ENCODE measurements around the gene CERS5.

CERS5 gene

DNA sequence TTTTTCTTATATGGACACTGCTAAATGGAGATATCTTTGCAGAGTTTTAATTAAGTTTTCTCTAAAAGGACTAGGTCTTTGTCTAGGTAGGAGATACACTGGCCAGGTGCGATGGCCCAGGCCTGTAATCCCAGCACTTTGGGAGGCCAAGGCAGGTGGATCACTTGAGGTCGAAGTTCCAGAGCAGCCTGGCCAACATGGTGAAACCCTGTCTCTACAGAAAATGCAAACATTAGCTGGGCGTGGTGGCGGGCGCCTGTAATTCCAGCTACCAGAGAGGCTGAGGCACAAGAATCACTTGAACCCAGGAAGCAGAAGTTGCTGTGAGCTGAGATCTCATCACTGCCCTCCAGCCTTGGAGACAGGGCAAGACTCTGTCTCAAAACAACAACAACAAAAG, 17.1 kb upstream of the CERS5 start:
- Histone ChIP-seq H3K4me3 (no peak overlapping the region), H3K27ac (no peak overlapping the region), H3K36me3 (ENCODE audit: insufficient read depth, low read length) (peaks cover 30% of the 10 kb centered on the region), H3K9ac (ENCODE audit: insufficient read length) (no peak overlapping the region), H3K9me3 (ENCODE audit: low read depth, low read length) (no peaks in the 10 kb centered on the region)
- DNase-seq (ENCODE audit: low read depth, low spot score): no peak
- TF ChIP-seq FOXP2 (optimal IDR thresholded peaks at IDR 0.05; ENCODE audit: control extremely low read depth, extremely low read length, insufficient read depth) (no peak), EZH2 (IDR thresholded peaks at IDR 0.05) (no peak), POLR2AphosphoS5 (IDR thresholded peaks at IDR 0.05; ENCODE audit: borderline replicate concordance, low read depth, low read length) (no peak)

DNA sequence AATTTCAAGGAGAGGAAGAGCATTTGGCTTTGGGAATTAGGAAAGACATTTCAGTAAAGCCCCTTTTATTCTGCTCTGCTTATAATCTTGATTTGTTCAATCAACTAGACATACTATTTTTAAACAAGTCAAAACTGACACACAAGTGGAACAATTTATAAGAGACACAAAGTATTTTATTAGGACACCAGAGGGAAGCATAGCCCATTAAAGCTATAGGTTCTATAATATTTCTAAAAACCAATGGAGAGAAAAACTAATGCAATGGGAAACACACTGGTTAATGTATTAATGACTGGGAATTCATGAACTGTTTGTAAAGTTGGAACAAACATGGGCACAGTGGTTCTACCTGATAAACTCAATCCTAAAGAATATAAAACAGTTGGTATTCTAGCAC, 15.3 kb upstream of the CERS5 start:
- H3K9ac ChIP-seq (ENCODE audit: insufficient read length): no peak overlapping the region
- no peak for DNase-seq (ENCODE audit: low read depth, low spot score)
- no peak overlapping the region; the same call in 1 of the 2 replicates for H3K27ac ChIP-seq
- TF ChIP-seq EZH2 (IDR thresholded peaks at IDR 0.05): no peak
- no peak for TF ChIP-seq FOXP2 (optimal IDR thresholded peaks at IDR 0.05; ENCODE audit: control extremely low read depth, extremely low read length, insufficient read depth)
- TF ChIP-seq POLR2AphosphoS5 (IDR thresholded peaks at IDR 0.05; ENCODE audit: borderline replicate concordance, low read depth, low read length): no peak
- no peak overlapping the region for H3K4me3 ChIP-seq
- H3K36me3 ChIP-seq (ENCODE audit: insufficient read depth, low read length): peaks cover 42% of the 10 kb centered on the region
- H3K9me3 ChIP-seq (ENCODE audit: low read depth, low read length): no peaks in the 10 kb centered on the region

DNA sequence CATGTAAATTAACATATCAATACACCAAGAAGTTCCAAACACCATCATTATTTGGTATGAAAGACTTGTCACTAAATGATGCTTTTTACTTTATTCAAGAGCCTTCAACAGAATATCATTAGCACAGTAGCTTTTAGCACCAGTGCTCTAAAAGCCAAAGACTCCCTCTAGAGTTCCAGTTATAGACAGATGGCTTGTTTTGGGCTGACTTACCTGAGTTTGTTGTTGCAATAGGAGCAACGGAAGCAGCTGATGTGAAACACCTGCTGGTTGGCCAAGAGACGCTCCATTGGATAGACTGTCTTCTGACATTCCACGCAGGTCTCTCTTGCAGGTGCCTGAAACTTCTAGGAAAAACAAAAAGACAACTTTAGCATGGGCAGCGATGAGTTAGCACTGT, 14.5 kb upstream of the CERS5 start:
- Histone ChIP-seq H3K9ac (ENCODE audit: insufficient read length) (no peak overlapping the region), H3K9me3 (ENCODE audit: low read depth, low read length) (no peaks in the 10 kb centered on the region), H3K4me3 (no peak overlapping the region), H3K27ac (no peak overlapping the region), H3K36me3 (ENCODE audit: insufficient read depth, low read length) (peaks cover 49% of the 10 kb centered on the region)
- TF ChIP-seq POLR2AphosphoS5 (IDR thresholded peaks at IDR 0.05; ENCODE audit: borderline replicate concordance, low read depth, low read length) (no peak), EZH2 (IDR thresholded peaks at IDR 0.05) (no peak), FOXP2 (optimal IDR thresholded peaks at IDR 0.05; ENCODE audit: control extremely low read depth, extremely low read length, insufficient read depth) (no peak)
- no peak for DNase-seq (ENCODE audit: low read depth, low spot score)

DNA sequence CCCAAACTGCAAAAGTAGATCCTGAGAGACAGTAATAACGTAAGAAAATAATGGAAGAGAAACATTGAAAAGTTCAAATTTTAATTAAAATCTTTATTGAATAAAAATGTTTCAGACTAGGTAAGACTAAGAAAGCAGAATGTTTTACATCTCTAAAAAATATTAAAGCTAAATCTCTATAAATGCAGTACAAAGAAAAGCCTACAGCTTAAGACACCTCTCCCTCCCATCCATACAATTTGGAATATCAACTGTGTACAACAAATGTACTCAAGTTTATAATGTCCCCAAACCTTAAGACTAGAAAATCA, 8.5 kb upstream of the CERS5 start:
- H3K27ac ChIP-seq: no peak overlapping the region
- no peak overlapping the region for H3K4me3 ChIP-seq
- no peak for TF ChIP-seq FOXP2 (optimal IDR thresholded peaks at IDR 0.05; ENCODE audit: control extremely low read depth, extremely low read length, insufficient read depth)
- no peak for TF ChIP-seq EZH2 (IDR thresholded peaks at IDR 0.05)
- no peak for TF ChIP-seq POLR2AphosphoS5 (IDR thresholded peaks at IDR 0.05; ENCODE audit: borderline replicate concordance, low read depth, low read length)

DNA sequence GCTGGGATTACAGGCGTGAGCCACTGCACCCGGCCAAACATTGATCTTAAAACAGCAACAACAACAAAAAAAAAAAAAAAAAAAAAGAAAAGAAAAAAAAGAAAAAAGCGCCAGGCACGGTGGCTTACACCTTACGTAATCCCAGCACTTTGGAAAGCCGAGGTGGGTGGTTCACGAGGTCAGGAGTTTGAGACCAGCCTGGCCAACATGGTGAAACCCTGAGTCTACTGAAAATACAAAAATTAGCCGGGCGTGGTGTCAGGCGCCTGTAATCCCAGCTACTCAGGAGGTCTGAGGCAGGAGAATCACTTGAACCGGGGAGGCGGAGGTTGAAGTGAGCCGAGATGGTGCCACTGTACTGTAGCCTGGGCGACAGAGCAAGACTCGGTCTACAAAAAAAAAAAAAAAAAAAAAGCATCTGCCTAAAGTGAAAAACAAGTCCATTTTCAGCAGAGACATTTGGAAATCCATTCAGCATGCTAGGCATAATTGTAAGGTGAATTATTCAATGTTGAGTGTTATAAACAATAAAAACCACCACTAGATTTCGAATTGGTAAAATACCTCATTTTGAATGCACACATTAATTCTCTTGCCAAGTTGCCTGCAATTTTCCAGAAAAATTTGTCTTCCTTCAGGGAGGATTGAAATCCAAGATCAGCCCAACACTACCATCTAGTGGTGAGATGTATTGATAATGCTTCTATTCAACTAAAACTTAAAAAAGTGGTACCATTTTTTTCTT, 8.0 kb upstream of the CERS5 start:
- peak; percentile 79 for DNase-seq (ENCODE audit: low read depth, low spot score)
- H3K9ac ChIP-seq (ENCODE audit: insufficient read length): no peak overlapping the region
- H3K27ac ChIP-seq: peak overlapping the region; percentile 14; the same call in 1 of the 2 replicates
- peaks cover 27% of the 10 kb centered on the region for H3K36me3 ChIP-seq (ENCODE audit: insufficient read depth, low read length)
- H3K4me3 ChIP-seq: no peak overlapping the region
- TF ChIP-seq EZH2 (IDR thresholded peaks at IDR 0.05): no peak
- no peak for TF ChIP-seq POLR2AphosphoS5 (IDR thresholded peaks at IDR 0.05; ENCODE audit: borderline replicate concordance, low read depth, low read length)
- TF ChIP-seq FOXP2 (optimal IDR thresholded peaks at IDR 0.05; ENCODE audit: control extremely low read depth, extremely low read length, insufficient read depth): no peak
- no peaks in the 10 kb centered on the region for H3K9me3 ChIP-seq (ENCODE audit: low read depth, low read length)

More for the DNA sequence above, 8.5 kb upstream of the CERS5 start:
- DNase-seq (ENCODE audit: low read depth, low spot score): no peak
- no peak overlapping the region for H3K9ac ChIP-seq (ENCODE audit: insufficient read length)
- H3K36me3 ChIP-seq (ENCODE audit: insufficient read depth, low read length): peaks cover 32% of the 10 kb centered on the region
- H3K9me3 ChIP-seq (ENCODE audit: low read depth, low read length): no peaks in the 10 kb centered on the region

DNA sequence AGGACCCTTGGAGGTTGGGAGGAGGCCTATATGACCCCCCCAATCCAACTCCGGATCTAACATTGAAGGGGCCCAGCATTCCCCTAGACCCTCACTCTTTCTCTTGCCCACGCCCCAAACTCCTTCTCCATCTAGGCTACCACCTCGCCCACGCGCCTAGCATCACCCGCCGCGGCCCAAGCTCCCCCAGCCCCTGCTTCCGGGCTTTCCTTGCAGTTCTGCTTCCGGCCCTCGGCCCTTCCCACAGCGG, 445 bp downstream of the CERS5 start:
- H3K4me3 ChIP-seq: peak overlapping the region; percentile 98
- DNase-seq (ENCODE audit: low read depth, low spot score): no peak
- TF ChIP-seq FOXP2 (optimal IDR thresholded peaks at IDR 0.05; ENCODE audit: control extremely low read depth, extremely low read length, insufficient read depth) (no peak), POLR2AphosphoS5 (IDR thresholded peaks at IDR 0.05; ENCODE audit: borderline replicate concordance, low read depth, low read length) (no peak), EZH2 (IDR thresholded peaks at IDR 0.05) (no peak)

DNA sequence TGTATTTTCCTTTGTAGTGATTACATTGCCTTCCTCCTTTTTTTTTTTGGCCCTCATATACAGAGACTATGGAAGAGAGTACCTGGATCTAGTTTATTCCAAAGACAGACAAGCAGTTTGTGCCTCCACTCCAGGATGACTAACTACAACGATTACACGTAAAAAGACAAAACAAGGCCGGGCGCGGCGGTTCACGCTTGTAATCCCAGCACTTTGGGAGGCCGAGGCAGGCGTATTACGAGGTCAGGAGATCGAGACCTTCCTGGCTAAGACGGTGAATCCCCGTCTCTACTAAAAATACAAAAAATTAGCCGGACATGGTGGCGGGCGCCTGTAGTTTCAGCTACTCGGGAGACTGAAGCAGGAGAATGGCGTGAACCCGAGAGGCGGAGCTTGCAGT, 2.2 kb downstream of the CERS5 start:
- H3K9me3 ChIP-seq (ENCODE audit: low read depth, low read length): no peaks in the 10 kb centered on the region
- no peak for DNase-seq (ENCODE audit: low read depth, low spot score)
- TF ChIP-seq EZH2 (IDR thresholded peaks at IDR 0.05): no peak
- no peak for TF ChIP-seq POLR2AphosphoS5 (IDR thresholded peaks at IDR 0.05; ENCODE audit: borderline replicate concordance, low read depth, low read length)
- TF ChIP-seq FOXP2 (optimal IDR thresholded peaks at IDR 0.05; ENCODE audit: control extremely low read depth, extremely low read length, insufficient read depth): no peak

More for the DNA sequence above, 445 bp downstream of the CERS5 start:
- no peaks in the 10 kb centered on the region for H3K36me3 ChIP-seq (ENCODE audit: insufficient read depth, low read length)
- no peak overlapping the region for H3K27ac ChIP-seq
- H3K9me3 ChIP-seq (ENCODE audit: low read depth, low read length): no peaks in the 10 kb centered on the region
- peak overlapping the region; percentile 87 for H3K9ac ChIP-seq (ENCODE audit: insufficient read length)

DNA sequence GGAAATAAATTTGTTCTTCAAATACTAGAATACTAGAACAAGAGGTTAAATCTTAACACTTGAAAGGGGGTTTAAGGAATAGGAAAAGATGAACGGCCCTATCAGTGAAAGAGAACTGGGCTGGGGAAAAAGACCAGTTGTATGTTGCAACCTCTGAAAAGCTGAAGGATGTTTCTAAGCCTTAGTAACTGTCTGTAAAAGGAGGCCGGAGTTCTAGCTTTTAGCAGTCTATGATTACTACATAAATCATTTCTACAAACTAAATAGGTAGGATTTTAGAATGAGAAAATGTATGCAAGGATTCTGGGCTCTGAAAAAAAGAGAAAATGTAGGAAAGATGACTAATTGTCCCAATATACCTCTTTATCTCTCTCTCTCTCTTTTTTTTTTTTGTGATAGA, 4.9 kb downstream of the CERS5 start:
- no peak for DNase-seq (ENCODE audit: low read depth, low spot score)
- no peak overlapping the region for H3K4me3 ChIP-seq
- no peak overlapping the region for H3K9ac ChIP-seq (ENCODE audit: insufficient read length)
- no peaks in the 10 kb centered on the region for H3K36me3 ChIP-seq (ENCODE audit: insufficient read depth, low read length)
- no peaks in the 10 kb centered on the region for H3K9me3 ChIP-seq (ENCODE audit: low read depth, low read length)
- no peak overlapping the region for H3K27ac ChIP-seq
- no peak for TF ChIP-seq FOXP2 (optimal IDR thresholded peaks at IDR 0.05; ENCODE audit: control extremely low read depth, extremely low read length, insufficient read depth)
- no peak for TF ChIP-seq EZH2 (IDR thresholded peaks at IDR 0.05)
- TF ChIP-seq POLR2AphosphoS5 (IDR thresholded peaks at IDR 0.05; ENCODE audit: borderline replicate concordance, low read depth, low read length): no peak

More for the DNA sequence above, 2.2 kb downstream of the CERS5 start:
- Histone ChIP-seq H3K9ac (ENCODE audit: insufficient read length) (no peak overlapping the region), H3K36me3 (ENCODE audit: insufficient read depth, low read length) (no peaks in the 10 kb centered on the region), H3K27ac (no peak overlapping the region), H3K4me3 (no peak overlapping the region)

DNA sequence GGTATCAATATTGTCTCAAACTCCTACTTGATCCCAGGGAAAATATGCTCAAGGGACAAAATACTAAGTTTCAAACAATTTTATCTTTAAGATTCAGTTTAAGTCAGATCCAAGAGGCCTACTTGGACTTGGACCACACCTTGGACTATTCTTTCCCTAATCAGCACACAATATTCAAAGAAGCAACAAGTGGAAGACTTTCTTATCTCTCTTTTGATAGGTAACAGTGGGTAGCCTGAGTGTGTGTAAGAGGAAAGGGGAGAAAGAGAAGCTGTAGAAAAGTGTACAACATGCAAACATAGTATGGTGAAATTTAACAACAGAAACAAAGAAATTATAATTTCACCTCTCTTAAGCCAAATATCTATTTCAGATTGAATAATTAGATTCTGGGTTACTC, 6.5 kb downstream of the CERS5 start:
- TF ChIP-seq POLR2AphosphoS5 (IDR thresholded peaks at IDR 0.05; ENCODE audit: borderline replicate concordance, low read depth, low read length) (no peak), EZH2 (IDR thresholded peaks at IDR 0.05) (no peak), FOXP2 (optimal IDR thresholded peaks at IDR 0.05; ENCODE audit: control extremely low read depth, extremely low read length, insufficient read depth) (no peak)
- no peak for DNase-seq (ENCODE audit: low read depth, low spot score)
- Histone ChIP-seq H3K27ac (no peak overlapping the region), H3K4me3 (no peak overlapping the region), H3K9me3 (ENCODE audit: low read depth, low read length) (no peaks in the 10 kb centered on the region), H3K36me3 (ENCODE audit: insufficient read depth, low read length) (no peaks in the 10 kb centered on the region), H3K9ac (ENCODE audit: insufficient read length) (no peak overlapping the region)

All from SK-N-MC (cell line).